ENCODE measurements around the gene ATG10.
"Not testable (repeated sequence)": the region's sequence is repeated elsewhere in the genome, so short reads cannot be mapped to it uniquely, and the experiment has no call there.

DNA sequence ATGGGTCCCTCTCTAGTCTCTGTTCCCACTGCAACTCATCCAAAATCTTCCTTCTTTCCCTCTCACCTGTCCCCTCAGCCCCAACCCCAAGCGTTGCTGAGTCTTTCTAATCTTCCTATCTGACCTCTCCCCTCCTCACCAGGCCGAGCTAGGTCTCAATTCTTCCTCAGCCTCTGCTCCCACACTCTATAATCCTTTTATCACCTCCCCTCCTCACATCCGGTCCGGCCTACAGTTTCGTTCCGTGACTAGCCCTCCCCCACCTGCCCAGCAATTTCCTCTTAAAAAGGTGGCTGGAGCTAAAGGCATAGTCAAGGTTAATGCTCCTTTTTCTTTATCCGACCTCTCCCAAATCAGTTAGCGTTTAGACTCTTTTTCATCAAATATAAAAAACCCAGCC, 17.0 kb upstream of the ATG10 start:
- TF ChIP-seq, protein P1, sequence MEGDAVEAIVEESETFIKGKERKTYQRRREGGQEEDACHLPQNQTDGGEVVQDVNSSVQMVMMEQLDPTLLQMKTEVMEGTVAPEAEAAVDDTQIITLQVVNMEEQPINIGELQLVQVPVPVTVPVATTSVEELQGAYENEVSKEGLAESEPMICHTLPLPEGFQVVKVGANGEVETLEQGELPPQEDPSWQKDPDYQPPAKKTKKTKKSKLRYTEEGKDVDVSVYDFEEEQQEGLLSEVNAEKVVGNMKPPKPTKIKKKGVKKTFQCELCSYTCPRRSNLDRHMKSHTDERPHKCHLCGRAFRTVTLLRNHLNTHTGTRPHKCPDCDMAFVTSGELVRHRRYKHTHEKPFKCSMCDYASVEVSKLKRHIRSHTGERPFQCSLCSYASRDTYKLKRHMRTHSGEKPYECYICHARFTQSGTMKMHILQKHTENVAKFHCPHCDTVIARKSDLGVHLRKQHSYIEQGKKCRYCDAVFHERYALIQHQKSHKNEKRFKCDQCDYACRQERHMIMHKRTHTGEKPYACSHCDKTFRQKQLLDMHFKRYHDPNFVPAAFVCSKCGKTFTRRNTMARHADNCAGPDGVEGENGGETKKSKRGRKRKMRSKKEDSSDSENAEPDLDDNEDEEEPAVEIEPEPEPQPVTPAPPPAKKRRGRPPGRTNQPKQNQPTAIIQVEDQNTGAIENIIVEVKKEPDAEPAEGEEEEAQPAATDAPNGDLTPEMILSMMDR (IDR thresholded peaks at IDR 0.05) = not testable (repeated sequence)
- not testable (repeated sequence) for TF ChIP-seq POLR2A (IDR thresholded peaks at IDR 0.05)

Measured in thyroid gland (tissue), 4 donors.